Measurements from ENCODE around the gene TLK1. TPM values are rescaled to one million over a fixed set of nuclear protein-coding genes. Genes with fewer than 3 reads are reported as not detected.

TLK1 gene
- total and polyA plus RNA-seq, 2 experiments from 2014 or later: 41.2 to 45.0 TPM

- Histone ChIP-seq H3K4me3 (no peak overlapping the region), H3K4me1 (ENCODE audit: insufficient read depth) (no peaks in the 10 kb centered on the region), H3K79me2 (replicated peaks; ENCODE audit: insufficient read depth) (peaks cover 49% of the 10 kb centered on the region), H3K27ac (ENCODE audit: low read depth) (no peak overlapping the region), H3K9me2 (ENCODE audit: insufficient read depth) (no peaks in the 10 kb centered on the region), H4K20me1 (replicated peaks; ENCODE audit: insufficient read depth) (peaks cover 3% of the 10 kb centered on the region; the same call in 1 of the 2 replicates), H3F3A (replicated peaks; ENCODE audit: low read depth) (no peaks in the 10 kb centered on the region), H3K4me2 (no peak overlapping the region), H3K36me3 (ENCODE audit: insufficient read depth) (no peaks in the 10 kb centered on the region), H3K27me3 (ENCODE audit: insufficient read depth) (no peaks in the 10 kb centered on the region), H2AFZ (no peak overlapping the region)
- peaks cover 61% of the 10 kb centered on the region for H3K36me3 Mint-ChIP-seq (ENCODE audit: low read depth)
- H3K4me1 Mint-ChIP-seq: no peaks in the 10 kb centered on the region
- TF ChIP-seq JUNB (IDR thresholded peaks at IDR 0.05; ENCODE audit: unreplicated experiment) (no peak), EZH2phosphoT487 (IDR thresholded peaks at IDR 0.05; ENCODE audit: unreplicated experiment) (no peak), ZNF331 (CRISPR knock-in tag; IDR thresholded peaks at IDR 0.05; ENCODE audit: low read depth) (no peak), ZNF114 (CRISPR knock-in tag; IDR thresholded peaks at IDR 0.05) (no peak), NANOG (IDR thresholded peaks at IDR 0.05; ENCODE audit: borderline replicate concordance) (no peak), ZNF462 (CRISPR knock-in tag; IDR thresholded peaks at IDR 0.05) (no peak), EZH2 (IDR thresholded peaks at IDR 0.05; ENCODE audit: low read depth, unreplicated experiment) (no peak), STAT1 (IDR thresholded peaks at IDR 0.05; ENCODE audit: unreplicated experiment) (no peak), REST (IDR thresholded peaks at IDR 0.05; ENCODE audit: unreplicated experiment) (no peak), CTCF (conservative IDR thresholded peaks at IDR 0.05; ENCODE audit: low read depth in 2 of 2) (no peak), ETS1 (IDR thresholded peaks at IDR 0.05) (no peak), CREB1 (CRISPR knock-in tag; IDR thresholded peaks at IDR 0.05; ENCODE audit: low read depth) (no peak), POLR2AphosphoS5 (IDR thresholded peaks at IDR 0.05; ENCODE audit: low read depth) (no peak)
- ATAC-seq (no peak), DNase-seq (ENCODE audit: low spot score) (no peak)
- no peak overlapping the region for H3K4me3 Mint-ChIP-seq
- no peak overlapping the region for H3K27ac Mint-ChIP-seq
- H3K27me3 Mint-ChIP-seq (ENCODE audit: insufficient read depth, low read depth, poor library complexity): peaks cover 6% of the 10 kb centered on the region
- H3K9me3 Mint-ChIP-seq: peaks cover 4% of the 10 kb centered on the region; the same call in 2 of the 3 replicates
These were observed 88.5 kb downstream of the TLK1 start for GRCh38 chr2:171072164-171072563.
